HG03103 (cell line): ENCODE measurements around the gene RELA.
"Not testable (repeated sequence)": the region's sequence is repeated elsewhere in the genome, so short reads cannot be mapped to it uniquely, and the experiment has no call there.

Experiments used
- ATAC-seq: cut with Tn5 transposase; IDR thresholded peaks from one replicate; pipeline ENCODE4 v1.9.1; 2021; ENCODE audit warnings: low read depth; ENCODE audit not compliant: unreplicated experiment

The RELA gene

GRCh38 chr11:65672180-65672860, 9.6 kb upstream of the RELA start:
- no peak for ATAC-seq

DNA sequence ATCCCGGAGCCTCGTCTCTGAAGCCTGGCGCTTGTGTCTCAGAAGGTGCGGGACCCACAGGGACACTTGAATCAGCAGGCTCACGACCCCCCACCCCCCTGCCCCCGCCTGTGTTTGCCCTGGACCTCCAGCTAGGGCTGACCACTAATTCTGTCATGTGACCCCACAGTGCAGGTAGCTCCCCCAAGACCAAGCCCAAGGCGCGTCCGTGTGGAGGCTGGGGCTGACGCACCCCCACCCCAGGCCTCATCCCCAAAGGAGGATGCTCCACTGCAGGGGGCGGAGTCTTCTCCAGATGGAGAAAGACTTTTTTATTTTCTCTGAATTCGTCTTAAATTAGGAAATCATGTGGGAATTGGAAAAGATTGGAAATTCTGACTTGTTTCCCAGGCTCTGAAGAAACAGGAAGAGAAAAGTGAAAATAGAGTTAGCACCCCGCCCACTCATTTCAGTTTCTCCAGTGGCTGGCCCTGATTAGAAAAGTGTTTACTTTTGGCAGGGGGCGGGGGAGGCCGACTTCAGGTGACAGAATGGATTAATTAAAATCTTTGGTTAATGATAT, 1.0 kb upstream of the RELA start:
- no peak for ATAC-seq

DNA sequence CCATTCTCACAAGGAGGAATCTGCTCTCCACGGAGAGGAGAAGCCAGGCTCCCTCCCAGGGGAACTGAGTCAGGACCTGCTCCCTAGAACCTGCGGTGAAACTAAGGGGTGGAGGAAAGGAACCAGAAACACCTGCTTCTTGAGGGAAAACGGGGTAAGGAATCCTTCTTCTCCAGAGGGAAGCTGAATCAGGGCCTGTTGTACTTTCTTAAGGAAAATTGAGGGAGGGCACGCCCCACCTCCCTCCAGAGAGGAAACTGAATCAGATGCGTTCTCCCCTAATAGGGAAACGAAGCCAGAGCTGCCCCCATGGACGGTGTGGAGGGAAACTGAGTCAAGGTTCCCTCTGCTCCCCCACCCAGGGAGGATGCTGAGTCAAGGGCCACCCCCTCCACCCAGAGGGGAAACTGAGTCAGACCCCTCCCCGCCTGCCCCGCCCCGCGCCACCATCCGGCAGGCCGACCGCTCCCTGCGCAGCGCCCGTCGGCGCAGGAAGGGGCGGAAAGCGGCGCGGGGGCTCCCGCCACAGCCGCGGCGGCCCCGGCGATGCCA, 393 bp downstream of the RELA start:
- no peak for ATAC-seq

GRCh38 chr11:65661599-65662246, 993 bp downstream of the RELA start:
- no peak for ATAC-seq

DNA sequence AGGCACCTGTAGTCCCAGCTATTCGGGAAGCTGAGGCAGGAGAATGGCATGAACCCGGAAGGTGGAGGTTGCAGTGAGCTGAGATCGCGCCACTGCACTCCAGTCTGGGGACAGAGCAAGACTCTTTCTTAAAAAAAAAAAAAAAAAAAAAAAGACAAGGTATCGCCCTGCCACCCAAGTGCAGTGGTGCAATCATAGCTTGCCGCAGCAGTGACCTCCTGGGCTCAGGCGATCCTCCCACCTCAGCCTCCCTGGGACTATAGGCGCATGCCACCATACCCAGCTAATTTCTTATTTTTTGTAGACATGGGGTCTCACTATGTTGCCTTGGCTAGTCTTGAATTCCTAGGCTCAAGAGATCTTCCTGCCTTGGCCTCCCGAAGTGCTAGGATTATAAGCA, 1.8 kb downstream of the RELA start:
- ATAC-seq: not testable (repeated sequence)

DNA sequence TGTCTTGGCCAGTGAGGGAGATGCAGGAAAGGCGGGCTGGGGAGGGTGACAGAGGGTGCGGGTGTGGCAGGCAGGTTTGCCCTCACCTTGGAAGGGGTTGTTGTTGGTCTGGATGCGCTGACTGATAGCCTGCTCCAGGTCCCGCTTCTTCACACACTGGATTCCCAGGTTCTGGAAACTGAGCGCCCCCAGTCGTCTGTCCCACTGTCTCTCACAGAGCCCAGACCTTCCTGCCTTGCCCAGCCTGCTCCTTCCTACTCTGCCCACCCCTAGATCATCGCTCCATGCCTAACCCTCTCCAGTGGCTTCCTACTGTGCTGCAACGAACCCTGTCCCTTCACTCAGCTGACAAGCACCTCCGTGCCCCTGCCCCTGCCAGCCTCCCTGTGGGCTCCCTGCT, 2.7 kb downstream of the RELA start:
- ATAC-seq: no peak

DNA sequence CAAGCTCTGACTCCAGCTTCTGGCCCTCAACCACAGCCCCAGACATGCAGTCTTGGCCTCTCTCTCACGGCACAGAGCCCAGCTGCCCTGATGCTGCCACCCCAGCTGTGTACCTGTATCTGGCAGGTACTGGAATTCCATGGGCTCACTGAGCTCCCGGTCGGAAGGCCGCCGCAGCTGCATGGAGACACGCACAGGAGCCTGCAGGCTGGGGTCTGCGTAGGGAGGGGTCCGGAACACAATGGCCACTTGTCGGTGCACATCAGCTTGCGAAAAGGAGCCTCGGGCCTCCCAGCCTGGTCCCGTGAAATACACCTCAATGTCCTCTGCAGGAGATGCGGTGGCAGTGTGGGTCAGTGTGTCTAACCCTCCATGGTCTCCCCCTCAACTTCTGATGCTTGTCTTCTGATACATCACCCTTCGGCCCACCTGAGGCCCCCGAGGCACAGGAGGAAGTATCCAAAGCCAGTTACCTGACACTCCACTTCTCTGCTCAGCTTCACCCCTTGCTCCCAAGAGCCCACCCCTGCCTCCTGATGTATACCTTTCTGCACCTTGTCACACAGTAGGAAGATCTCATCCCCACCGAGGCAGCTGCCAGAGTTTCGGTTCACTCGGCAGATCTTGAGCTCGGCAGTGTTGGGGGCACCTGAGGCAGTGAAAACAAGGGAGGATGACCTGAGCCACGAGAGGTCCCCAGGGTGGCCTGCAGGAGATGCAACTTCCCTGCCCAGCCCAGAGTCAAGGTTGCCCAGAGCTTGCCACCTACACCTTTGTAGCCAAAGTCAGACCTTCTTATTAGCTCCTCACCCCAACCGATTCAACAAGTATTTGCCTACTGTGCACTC, 4.3 kb downstream of the RELA start:
- no peak for ATAC-seq

- no peak for ATAC-seq
Observed at GRCh38 chr11:65657426-65657825, 5.3 kb downstream of the RELA start.

DNA sequence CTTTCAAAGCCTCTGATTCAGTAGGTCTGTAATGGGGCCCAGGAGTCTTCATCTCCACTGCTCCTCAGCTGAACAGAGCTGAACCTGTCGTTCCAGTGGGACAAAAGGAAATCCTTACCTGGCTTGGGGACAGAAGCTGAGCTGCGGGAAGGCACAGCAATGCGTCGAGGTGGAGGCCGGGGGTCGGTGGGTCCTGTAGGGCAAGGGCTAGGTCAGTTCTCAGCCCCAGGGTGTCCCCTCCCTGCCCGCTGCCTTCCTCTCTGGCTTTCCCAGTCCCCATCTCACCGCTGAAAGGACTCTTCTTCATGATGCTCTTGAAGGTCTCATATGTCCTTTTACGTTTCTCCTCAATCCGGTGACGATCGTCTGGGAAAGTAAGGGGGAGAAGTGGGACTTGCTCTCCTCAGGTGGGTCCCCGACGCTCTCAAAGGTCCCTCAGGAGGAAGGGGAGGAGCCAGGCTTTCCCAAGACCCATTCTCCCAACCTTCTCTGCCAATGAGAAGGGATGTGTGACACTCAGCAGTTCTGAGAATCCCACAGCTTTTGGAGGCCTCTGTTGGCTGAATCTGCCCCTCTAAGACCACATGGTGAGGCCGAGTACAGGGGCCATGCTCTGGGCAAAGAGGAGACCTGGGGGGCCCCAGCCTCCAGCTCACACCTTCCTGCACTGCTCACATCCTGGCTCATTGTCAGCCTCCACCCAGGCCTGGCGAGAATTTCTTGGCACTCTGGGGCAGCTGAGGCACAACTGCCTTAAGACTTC, 7.0 kb downstream of the RELA start:
- ATAC-seq: no peak

DNA sequence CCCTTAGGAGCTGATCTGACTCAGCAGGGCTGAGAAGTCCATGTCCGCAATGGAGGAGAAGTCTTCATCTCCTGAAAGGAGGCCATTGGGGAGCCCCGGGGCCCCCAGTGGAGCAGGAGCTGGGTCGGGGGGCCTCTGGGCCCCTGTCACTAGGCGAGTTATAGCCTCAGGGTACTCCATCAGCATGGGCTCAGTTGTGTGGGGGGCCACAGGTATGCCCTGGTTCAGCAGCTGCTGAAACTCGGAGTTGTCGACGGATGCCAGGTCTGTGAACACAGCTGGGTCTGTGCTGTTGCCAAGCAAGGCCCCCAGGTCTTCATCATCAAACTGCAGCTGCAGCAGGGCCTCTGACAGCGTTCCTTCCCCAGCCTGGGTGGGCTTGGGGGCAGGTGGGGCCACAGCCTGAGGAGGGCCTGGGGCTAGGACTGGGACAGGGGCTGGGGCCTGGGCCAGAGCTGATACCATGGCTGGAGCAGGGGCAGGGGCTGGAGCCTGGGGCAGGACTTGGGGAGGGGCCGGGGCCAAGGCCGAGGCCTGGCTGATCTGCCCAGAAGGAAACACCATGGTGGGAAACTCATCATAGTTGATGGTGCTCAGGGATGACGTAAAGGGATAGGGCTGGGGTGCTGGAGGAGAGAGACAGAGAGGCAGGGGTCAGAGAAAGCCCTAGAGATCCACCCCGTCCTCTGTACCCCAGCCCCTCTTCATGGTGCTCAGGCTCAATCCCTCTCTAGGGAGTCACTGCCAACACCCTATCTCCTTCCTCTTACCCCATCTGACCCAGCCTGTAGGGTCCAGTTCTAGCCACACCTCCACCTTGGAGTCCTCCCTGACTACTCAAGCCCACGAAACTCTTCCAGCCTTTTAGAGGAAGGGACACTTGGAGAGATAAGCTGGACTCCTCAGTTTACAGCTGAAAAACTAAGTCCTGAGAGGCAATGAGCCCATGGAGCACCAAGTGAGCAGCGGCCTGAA, 8.1 kb downstream of the RELA start:
- ATAC-seq: no peak

GRCh38 chr11:65653229-65654225, 9.2 kb downstream of the RELA start:
- ATAC-seq: peak; percentile 6

DNA sequence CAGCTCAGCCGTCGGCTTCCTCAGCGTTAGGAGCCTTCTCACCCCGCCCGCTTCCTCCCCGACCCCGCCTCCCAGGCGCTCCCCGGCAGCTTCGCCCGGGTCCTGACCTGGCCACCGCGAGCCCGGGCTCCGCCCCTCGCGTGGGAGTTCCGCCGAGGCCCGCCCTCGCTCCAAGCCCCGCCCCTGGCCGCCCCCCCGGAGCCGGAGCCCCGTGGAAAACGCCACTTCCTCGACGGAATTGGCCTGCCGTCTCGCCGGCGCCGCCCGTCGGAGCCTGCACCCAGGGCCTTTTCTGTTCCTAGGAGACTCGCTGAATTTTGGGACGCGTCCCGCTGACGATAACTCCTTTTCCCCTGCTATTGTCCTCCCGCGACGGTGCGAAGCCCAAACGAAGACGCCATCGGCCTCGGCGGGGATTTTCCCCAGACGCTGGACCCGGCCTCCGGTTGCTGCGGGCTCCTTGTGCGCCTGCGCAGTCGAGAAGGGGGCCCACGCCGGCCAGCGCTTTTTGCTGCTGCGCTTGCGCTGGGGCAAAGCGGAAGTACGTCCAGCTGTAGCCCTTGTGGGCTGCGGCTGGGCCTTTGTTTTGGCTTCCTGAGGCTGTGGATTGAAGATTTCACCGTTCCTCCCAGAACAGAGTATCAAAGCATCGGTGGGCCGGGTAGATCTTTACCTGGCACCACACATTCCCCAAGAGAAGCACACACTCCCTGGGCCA, 10.0 kb downstream of the RELA start:
- ATAC-seq: peak; percentile 63

- ATAC-seq: no peak
Observed at GRCh38 chr11:65651589-65652510, 10.9 kb downstream of the RELA start.

DNA sequence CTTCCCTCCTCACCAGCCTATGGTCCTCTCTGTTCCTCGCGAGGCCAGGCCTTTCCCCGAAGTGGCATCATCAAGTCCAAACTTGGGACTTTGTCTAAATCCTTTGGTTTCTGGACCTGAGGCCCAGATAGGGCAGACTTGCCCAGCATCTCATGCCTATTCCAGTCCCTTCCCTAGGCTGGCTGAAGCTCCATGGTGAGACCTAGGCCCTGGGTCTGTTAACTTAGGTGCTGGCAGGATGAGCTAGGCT, 11.5 kb downstream of the RELA start:
- no peak for ATAC-seq

GRCh38 chr11:65650547-65651338, 12.0 kb downstream of the RELA start:
- ATAC-seq: no peak
